GM18505 (cell line): ENCODE measurements around the gene SERPINB6.
"Not testable (repeated sequence)": the region's sequence is repeated elsewhere in the genome, so short reads cannot be mapped to it uniquely, and the experiment has no call there.

Experiments
- ATAC-seq: cut with Tn5 transposase; IDR thresholded peaks from one replicate; pipeline ENCODE4 v1.9.1; 2021; ENCODE audit not compliant: unreplicated experiment
- POLR2A ChIP-seq: IDR thresholded peaks from 4 replicates; pipeline ENCODE4 v1.6.1; 2011; ENCODE audit warnings: borderline replicate concordance; ENCODE audit not compliant: insufficient read depth, insufficient read length; ENCODE audit errors: extremely low read depth

The SERPINB6 gene

GRCh38 chr6:2977799-2978590, 6.6 kb upstream of the SERPINB6 start:
- no peak for TF ChIP-seq POLR2A
- ATAC-seq, result no peak

DNA sequence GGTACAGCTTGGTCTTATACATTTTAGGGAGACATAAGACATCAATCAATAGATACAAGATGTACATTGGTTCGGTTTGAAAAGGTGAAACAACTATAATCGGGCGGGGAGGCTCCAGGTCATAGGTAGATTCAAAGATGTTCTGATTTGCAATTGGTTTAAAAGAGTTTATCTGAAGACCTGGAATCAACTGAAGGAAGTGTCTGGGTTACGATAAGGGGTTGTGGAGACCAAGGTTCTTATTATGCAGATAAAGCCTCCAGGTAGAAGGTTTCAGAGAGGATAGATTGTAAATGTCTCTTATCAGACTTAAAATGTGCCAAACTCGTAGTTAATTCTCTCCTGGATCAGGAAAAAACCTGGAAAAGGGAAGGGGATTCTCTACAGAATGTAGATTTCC, 5.9 kb upstream of the SERPINB6 start:
- no peak for TF ChIP-seq POLR2A
- no peak for ATAC-seq

DNA sequence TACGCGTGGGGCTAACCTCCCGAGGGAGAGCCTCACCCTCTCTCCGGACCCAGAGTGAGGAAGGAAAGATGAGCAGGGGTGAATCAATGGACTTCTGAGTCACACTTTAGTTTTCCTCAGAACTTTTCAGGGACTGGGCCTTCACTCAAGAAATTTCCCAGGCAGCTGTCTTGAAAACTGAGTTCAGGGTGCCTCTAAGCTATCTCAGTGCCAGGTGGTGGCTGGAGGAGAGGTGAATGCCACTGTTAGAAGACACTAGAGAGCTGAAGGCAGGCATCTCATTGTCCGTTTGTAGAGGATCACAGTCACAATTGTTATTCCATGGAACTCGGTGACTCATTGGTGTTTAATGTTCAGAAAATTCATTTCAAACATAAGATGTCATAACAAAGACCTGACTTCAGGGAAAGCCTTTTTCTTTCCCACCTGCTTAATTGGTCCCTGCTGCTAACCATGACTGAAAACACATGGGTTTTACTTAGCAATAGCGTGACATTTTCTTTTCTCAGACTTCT, 5.3 kb upstream of the SERPINB6 start:
- no peak for ATAC-seq
- TF ChIP-seq POLR2A, result no peak

DNA sequence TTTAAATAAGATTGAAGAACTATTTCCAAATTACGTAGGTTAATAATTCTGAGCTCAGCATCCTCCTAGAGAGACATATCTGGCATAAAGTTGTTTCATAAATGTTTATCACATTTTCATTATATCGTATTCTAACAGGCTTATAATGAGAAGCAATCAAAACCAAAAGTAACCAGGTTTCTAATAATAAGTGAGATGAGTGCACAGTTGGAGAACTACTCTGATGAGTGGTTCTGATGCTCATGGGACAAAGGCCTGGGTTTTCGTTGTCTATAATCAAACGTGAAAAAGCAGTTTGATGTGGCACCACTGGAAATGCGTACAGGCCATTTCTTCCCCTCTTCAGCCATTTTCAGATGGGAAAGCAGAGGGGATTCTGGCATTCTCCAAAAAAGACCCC, 4.7 kb upstream of the SERPINB6 start:
- no peak for TF ChIP-seq POLR2A
- no peak for ATAC-seq

- no peak for TF ChIP-seq POLR2A
- ATAC-seq, result no peak
Measured at GRCh38 chr6:2973676-2974075, 2.3 kb upstream of the SERPINB6 start.

DNA sequence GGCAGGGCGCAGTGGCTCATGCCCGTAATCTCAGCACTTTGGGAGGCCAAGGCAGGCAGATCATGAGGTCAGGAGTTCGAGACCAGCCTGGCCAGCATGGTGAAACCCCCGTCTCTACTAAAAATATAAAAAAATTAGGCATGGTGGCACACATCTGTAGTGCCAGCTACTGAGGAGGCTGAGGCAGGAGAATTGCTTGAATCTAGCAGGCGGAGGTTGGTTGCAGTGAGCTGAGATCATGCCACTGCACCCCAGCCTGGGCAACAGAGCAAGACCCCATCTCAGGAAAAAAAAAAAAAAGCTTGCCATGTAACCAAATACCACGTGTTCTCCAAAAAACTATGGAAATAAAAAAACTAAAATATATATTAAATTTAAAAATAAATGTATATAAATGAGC, 1.8 kb upstream of the SERPINB6 start:
- not testable (repeated sequence) for ATAC-seq

DNA sequence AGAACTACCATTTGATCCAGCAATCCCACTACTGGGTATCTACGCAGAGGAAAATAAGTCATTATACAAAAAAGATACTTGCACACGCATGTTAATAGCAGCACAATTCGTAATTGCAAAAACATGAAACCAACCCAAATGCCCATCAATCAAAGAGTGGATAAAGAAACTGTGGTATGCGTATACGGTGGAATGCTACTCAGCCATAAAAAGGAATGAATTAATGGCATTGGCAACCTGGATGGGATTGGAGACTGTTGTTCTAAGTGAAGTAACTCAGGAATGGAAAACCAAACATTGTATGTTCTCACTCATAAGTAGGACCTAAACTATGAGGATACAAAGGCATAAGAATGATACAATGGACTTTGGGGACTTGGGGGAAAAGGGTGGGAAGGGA, 1.3 kb upstream of the SERPINB6 start:
- not testable (repeated sequence) for ATAC-seq

GRCh38 chr6:2972219-2972487, 786 bp upstream of the SERPINB6 start:
- ATAC-seq, result not testable (repeated sequence)

DNA sequence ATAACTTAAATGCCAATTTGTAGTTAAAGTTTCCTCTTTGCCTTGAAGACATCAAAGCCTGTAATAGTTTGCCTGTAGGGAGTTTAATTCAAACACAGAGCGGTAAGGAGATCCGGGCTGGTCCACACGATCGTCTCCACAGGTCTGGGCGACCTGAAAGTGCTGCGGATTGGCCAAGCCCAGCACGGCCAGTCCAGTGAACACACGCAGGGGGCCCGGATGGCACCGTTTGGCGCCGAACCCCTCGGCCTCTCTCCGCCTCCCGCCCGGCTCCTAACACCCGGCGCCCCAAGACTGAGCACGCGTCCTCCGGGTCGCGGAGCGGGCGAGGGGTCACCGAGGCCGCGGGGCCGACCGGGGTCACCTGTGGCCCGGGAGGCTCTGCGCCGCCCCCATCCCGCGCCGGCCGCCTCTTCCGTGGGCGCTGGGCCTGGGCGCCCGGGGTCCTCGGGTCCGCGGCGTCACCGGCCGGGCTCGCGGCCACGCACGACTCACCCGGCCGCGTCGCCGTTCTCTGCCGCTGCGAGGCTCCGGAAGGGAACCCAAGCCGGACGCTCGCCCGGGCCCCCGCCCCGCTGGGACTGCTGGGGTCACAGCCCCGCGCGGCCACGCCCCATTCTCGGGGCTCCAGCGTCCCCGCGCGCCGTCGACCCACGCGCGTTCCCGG, 481 bp downstream of the SERPINB6 start:
- ATAC-seq, result no peak
- TF ChIP-seq POLR2A, result no peak

DNA sequence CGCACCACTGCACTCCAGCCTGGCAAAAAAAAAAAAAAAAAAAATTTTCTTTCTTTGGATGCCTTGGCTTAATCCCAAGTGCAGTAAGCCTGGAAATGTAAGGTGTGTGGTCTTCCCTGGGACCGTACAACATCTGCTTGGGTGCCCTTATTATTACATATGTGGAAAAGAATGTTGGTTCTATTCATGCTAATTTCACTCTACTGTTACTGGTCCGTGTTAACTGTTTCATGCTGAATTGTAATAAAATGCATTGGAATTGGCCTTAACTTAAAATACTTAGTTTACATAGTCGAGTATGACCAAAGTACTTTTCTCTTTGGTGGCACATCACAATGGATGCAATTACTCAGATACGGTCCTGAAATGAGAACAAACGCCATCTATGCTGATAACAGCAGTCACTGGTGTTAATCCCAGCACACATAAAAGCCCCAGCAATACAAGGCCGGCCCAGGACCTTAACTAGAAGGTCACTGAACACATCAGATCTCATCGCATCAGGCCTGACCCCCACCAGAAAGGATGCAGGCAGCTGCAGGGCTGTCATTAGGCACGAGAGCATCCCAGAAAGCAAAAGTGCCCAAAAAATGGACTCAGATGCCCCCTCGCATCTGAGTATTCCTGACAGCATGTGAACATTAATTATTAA, 1.2 kb downstream of the SERPINB6 start:
- ATAC-seq, result no peak
- TF ChIP-seq POLR2A, result no peak

GRCh38 chr6:2969549-2969948, 1.8 kb downstream of the SERPINB6 start:
- TF ChIP-seq POLR2A, result no peak
- ATAC-seq, result no peak

DNA sequence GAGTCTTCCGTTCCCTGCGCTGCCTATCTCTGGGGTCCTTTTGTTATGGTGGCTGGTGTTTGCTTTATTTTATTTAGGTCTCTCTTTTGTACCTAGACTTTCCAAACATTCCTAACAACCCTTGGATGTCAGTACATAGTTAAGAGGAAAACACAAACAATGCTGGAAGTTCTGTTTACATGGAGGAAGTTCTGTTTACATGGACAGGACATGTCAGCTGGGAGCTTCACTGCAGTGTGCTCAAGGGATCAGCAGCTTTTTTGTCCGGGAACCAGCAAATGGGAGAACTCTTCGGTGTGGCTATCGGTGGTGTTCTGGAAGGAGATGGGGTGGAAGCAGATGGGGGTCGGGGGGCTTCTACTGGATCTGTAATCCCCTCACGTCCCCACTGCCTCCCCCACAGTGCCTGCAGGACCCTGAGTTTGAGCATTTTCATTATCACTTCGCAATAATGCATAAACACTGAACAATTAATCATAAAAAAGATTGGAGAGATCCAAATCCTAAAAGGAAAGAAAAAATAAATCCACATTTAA, 2.7 kb downstream of the SERPINB6 start:
- no peak for ATAC-seq
- no peak for TF ChIP-seq POLR2A

DNA sequence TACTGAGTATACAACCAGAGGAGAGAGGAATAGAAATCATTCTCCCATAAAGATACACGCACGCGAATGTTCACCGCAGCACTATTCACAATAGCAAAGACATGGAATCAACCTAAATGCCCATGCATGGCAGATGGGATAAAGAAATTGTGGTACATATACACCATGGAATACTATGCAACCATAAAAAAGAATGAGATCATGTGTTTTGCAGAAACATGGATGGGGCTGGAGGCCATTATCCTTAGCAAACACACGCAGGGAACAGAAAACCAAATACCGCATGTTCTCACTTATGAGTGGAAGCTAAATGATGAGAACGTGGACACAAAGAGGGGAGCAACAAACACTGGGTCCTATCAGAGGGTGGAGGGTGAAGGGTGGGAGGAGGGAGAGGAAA, 3.4 kb downstream of the SERPINB6 start:
- no peak for TF ChIP-seq POLR2A
- no peak for ATAC-seq

GRCh38 chr6:2966347-2966746, 5.0 kb downstream of the SERPINB6 start:
- no peak for ATAC-seq
- no peak for TF ChIP-seq POLR2A

DNA sequence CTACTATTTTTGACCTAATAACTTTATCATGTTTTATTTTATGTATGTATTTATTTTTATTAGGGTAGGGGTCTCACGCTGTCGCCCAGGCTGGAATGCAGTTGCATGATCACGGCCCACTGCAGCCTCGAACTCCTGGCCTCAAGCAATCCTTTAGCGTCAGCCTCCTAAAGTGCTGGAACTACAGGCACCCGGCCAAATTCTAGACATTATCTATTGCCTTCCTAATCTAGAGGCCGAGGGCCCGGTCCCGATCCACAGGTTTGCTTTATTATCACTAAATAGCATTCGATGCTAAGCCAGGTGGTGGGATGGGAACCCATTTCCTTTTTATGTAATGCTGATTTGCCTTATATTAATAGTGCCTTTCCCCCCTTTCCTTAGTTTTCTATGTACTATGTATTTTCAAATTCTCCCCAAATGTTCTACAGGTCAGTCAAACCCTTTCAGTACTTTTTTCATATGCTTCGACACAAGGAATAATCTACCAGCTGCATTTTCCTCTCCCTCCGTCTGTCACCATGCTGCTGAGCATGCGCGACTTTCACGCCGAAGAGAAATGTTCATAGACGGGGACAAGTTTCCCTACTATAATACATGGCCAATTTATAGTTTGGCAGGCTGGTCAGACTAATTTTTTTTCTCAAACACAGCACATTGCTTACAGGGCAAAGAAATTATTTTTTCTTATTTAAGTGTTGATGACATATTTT, 6.4 kb downstream of the SERPINB6 start:
- ATAC-seq, result no peak
- TF ChIP-seq POLR2A, result no peak
